ENCODE measurements around the gene ADAP2. TPM values are rescaled to one million over a fixed set of nuclear protein-coding genes. Genes with fewer than 3 reads are reported as not detected.
"Not testable (repeated sequence)": the region's sequence is repeated elsewhere in the genome, so short reads cannot be mapped to it uniquely, and the experiment has no call there.

ADAP2 gene
- total RNA-seq, 4 donors from 2014 or later: 1.6 to 32.2 (median 13.6) TPM

GRCh38 chr17:30906101-30906911 lies 15.4 kb upstream of the ADAP2 start, which contains the start of gene TEFM:
Gene TEFM (minus strand): TSS chr17:30906238. CDS start chr17:30906198, 40 bp downstream.
- peak; percentile 80 to 93 (median 91) for DNase-seq
- peak; percentile 61 to 69 for TF ChIP-seq POLR2A (IDR thresholded peaks at IDR 0.05)
- peak in 2 of 6 experiments; percentile 7 to 25 for TF ChIP-seq CTCF (IDR thresholded peaks at IDR 0.05)
- H3K4me3 ChIP-seq: peak within 1 kb of the TSS; percentile 53 to 84 (median 79)
- H3K36me3 ChIP-seq: peaks cover 0 to 22% (median 0%) of the 10 kb centered on the region in 3 donors
- H3K4me1 ChIP-seq: peaks cover 0 to 13% (median 7%) of the 10 kb centered on the region in 4 donors
- H3K9me3 ChIP-seq: no peaks in the 10 kb centered on the region
- peak within 1 kb of the TSS; percentile 82 to 94 (median 86) for H3K27ac ChIP-seq
- no peaks in the 10 kb centered on the region for H3K27me3 ChIP-seq

- Histone ChIP-seq H3K27me3 (no peaks in the 10 kb centered on the region), H3K4me1 (peaks cover 0 to 13% (median 7%) of the 10 kb centered on the region in 4 donors), H3K9me3 (no peaks in the 10 kb centered on the region), H3K36me3 (peaks cover 0 to 2% (median 0%) of the 10 kb centered on the region in 3 donors), H3K27ac (no peak overlapping the region), H3K4me3 (no peak overlapping the region)
- TF ChIP-seq POLR2A (IDR thresholded peaks at IDR 0.05): no peak
- no peak for TF ChIP-seq CTCF (IDR thresholded peaks at IDR 0.05)
- no peak for DNase-seq
Measured at GRCh38 chr17:30908717-30909420, 12.9 kb upstream of the ADAP2 start.

GRCh38 chr17:30910151-30910550 lies 11.6 kb upstream of the ADAP2 start:
- H3K9me3 ChIP-seq, H3K27me3 ChIP-seq, H3K36me3 ChIP-seq, H3K4me3 ChIP-seq, DNase-seq, H3K27ac ChIP-seq: not testable (repeated sequence)
- peaks cover 0 to 11% (median 6%) of the 10 kb centered on the region in 4 donors for H3K4me1 ChIP-seq

GRCh38 chr17:30913955-30914354 lies 7.8 kb upstream of the ADAP2 start:
- Histone ChIP-seq H3K27ac (no peak overlapping the region), H3K4me3 (no peak overlapping the region), H3K27me3 (no peaks in the 10 kb centered on the region), H3K4me1 (no peaks in the 10 kb centered on the region), H3K36me3 (no peaks in the 10 kb centered on the region), H3K9me3 (no peaks in the 10 kb centered on the region)
- TF ChIP-seq CTCF (IDR thresholded peaks at IDR 0.05): no peak
- TF ChIP-seq POLR2A (IDR thresholded peaks at IDR 0.05): no peak
- no peak for DNase-seq

- Histone ChIP-seq H3K27me3 (no peaks in the 10 kb centered on the region), H3K36me3 (no peaks in the 10 kb centered on the region), H3K27ac (no peak overlapping the region), H3K4me1 (no peaks in the 10 kb centered on the region), H3K9me3 (no peaks in the 10 kb centered on the region), H3K4me3 (no peak overlapping the region)
- no peak for TF ChIP-seq CTCF (IDR thresholded peaks at IDR 0.05)
- TF ChIP-seq POLR2A (IDR thresholded peaks at IDR 0.05): no peak
- no peak for DNase-seq
Measured at GRCh38 chr17:30915833-30916611, 5.7 kb upstream of the ADAP2 start.

All from Peyer's patch (tissue), 4 donors.